Activated T-cell treated with anti-CD3 and anti-CD28 coated beads for 4 hours (primary cell): ENCODE measurements around the gene SYT6.
"Not testable (repeated sequence)": the region's sequence is repeated elsewhere in the genome, so short reads cannot be mapped to it uniquely, and the experiment has no call there.

Experiments used
- DNase-seq: peaks from one replicate; pipeline ENCODE4 v3.0.0-alpha.2; 2020

SYT6 gene

DNA sequence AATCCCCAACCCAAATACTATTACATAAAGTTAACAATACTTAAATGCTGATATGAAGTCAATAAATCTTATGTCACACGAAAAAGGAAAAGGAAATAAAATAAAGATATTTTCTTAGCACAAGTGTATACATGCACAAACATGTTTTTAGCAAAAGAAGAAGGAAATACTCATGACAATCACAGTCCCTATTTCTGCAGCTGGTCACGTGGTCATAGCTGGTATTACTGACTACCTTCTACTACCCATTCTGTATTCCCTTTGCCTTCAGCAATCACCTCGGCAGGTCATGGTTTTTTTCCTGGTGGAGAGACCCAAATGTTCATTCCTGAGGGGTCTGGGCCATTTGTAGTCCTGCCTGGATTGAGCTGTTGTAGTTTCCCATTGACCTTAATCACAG, 88.0 kb downstream of the SYT6 start:
- DNase-seq, result not testable (repeated sequence)

DNA sequence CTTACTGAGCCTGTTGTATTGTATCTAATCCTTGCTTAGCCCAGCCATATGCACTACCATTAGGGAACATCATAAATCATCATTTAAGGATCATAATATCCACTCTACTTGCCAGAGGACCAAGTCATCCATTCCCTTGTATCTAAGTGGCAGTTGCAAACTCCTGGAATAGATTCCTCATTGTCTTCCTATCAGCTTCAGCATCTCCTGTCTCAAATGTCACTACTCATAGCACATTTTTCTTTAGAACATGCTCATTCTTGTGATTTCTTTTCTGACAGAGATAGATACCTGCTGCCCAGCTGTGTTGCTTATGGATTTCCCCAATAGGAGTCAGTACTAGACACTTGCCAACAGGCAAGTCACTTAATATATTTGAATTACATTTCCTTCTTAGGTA, 90.1 kb downstream of the SYT6 start:
- DNase-seq, result no peak

DNA sequence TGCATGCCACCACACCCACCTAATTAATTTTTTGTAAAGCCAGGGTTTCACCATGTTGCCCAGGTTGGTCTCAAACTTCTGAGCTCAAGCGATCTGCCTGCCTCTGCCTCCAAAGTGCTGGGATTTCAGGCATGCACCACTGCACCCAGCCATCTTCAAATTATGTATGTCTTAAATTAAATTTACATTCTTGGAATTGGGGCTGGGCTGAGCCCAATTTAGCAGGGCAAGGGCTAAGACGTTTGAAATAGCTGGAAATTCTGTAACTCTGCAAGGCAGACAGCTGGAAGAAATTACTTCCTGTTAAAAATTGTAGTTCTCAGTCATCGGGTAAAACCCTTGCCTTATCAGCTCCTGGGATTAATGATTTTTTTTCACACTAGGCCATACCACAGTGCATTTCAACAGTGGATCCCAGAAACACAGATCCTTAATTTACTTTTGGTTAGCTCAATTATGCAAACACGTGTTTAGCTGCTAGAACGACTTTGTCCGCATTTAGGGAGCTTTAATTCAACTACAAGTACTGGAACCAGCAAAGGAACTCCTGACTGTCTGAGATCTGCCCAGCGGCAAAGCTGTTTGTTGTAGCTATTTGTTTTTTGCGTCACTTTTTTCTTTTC, 91.1 kb downstream of the SYT6 start:
- DNase-seq, result no peak

DNA sequence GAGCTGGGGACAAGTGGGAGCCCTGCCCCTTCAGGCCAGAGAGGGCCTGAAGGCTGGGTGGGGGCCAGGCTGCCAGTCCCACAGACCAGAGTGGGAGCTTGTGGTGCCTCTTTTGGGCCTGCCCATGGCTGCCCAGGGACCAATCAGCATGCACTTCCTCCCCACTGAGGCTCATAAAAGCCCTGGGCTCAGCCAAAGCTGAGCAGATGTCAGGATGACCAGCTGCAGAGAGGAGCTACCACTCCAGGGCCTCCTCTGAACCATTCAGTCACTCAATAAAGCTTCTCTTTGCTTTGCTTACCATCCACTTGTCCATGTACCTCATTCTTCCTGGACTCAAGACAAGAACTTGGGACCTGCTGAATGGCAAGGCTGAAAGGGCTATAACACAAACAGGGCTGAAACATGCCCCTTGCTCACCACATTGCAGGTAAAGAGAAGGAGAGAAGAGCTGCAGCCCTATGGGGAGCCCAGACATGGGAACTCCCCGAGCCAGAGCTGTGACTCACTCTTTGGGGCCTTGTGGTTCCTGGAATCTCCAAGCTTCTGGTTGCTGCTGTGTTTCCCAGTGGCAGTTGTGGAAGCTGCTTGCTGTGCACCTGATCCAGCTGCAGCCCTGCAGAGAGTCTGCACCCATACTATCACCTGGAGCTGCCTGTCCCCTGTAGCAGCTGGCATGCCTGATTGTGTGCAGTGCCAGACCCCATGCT, 92.4 kb downstream of the SYT6 start:
- DNase-seq, result no peak

DNA sequence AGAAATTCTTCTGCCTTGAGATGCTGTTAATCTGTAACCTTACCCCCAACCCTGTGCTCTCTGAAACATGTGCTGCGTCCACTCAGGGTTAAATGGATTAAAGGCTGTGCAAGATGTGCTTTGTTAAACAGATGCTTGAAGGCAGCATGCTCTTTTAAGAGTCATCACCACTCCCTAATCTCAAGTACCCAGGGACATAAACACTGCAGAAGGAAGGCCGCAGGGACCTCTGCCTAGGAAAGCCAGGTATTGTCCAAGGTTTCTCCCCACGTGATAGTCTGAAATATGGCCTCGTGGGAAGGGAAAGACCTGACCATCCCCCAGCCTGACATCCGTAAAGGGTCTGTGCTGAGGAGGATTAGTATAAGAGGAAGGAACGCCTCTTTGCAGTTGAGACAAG, 95.4 kb downstream of the SYT6 start:
- DNase-seq, result not testable (repeated sequence)

DNA sequence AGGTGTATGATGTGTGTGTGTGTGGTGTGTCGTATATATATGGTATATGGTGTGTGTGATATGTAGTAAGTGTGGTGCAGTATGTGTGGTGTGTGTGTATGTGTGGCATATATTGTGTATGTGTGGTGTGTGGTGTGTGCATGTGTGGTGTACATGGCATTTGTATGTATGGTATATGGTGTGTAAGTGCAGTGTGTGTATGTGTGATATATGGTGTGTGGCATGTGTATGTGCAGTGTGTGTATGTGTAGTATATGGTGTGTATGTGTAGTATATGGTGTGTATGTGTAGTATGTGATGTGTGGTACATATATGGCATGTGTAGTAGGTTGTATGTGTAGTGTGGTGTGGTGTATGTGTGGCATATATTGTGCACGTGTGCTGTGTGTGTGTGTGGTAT, 99.5 kb downstream of the SYT6 start:
- DNase-seq, result no peak

DNA sequence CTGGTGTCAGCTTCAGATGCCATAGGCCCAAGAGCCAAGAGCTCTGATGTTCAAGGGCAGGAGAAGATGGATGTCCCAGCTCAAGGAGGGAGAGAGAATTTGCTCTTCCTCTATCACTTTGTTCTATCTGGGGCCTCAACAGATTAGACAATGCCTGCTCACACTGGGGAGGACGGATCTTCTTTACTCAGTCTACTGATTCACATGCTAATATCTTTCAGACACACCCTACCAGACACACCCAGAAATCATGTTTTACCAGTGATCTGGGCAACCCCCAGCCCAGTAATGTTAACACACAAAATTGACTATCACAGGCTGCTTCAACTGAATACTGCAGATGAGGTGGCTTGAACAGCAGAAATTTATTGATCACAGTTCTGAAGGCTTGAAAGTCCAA, 105.4 kb downstream of the SYT6 start:
- DNase-seq, result no peak

DNA sequence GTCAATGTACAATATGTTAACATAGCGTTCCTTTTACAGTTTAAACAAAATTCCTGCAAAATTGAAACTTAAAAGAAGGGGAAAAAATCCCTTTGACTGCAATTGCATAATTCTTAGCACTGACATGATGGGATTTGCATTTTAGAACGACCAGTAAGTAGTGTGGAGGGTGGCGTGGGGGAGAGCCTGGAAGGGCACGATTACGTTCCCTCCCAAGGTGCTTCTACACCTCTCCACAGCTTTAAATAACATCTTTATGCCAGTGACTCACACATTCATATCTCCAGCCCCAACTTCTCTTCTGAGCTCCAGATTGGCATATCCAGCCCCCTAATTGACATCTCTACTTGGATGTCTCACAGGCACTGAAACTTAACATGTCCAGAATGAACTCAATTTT, 110.1 kb downstream of the SYT6 start:
- no peak for DNase-seq

DNA sequence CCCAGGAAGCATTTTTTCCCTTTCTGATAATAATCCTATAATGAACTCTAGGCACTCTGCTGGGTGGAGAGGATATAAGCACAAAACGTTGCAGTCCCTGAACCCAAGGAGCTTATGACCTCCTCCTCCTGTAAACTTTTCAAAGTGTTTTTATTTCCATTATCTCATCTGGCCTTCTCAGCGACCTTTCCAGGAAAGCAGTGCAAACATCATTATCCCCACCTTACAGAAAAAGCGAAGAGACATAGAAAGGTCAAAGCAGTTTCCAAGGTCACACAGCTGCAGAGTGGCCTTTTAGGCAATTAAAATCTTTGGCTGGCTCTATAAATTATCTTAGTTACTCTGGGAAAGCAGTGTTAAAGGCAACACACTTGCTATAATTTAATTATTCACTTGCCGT, 110.6 kb downstream of the SYT6 start:
- DNase-seq, result no peak

DNA sequence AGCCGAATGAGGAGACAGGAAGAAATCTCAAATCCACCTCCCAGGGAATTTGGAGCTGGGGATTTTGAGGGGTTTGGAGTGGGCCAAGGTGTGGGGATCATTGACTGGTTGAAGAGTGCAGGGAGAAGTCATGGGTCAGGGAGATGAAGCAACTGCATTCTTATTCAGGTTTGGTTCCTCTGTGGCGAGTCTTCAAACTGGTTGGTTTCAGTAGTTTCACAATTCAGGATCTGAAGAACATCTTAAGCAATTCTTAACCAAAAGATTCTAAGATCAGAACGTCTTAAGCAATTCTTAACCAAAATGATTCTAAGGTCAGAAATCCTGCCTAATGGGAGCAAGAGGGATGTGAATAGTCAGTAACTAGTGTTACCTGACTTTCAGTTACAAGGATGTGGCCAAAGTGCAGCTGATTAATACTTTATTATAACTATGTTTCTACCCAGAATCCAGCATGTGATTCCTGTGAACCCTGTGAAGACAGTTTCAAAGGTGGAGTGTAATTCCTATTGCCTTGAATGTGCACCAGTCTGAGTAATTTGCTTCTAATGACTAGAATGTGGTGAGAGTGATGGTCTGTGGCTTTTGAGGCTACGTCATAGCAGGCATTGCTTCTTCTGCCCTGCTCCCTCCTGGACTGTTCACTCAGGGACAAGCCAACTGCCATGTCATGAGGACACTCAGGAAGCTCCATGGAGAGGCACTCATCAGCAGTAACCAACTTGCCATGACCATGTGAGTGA, 113.2 kb downstream of the SYT6 start:
- no peak for DNase-seq
